Heart left ventricle (tissue), 16 donors: ENCODE measurements around the gene MLLT3. TPM values are rescaled to one million over a fixed set of nuclear protein-coding genes. Genes with fewer than 3 reads are reported as not detected.

Experiments
- ATAC-seq, 4 donors: fragments of 200-7000 bp; cut with Tn5 transposase; one replicate each; pipeline ENCODE4 v1.9.1; 2020 to 2022; ENCODE audit warnings: moderate library complexity in 4 of 4, mild to moderate bottlenecking in 3 of 4, moderate number of reproducible peaks in 1 of 4
- DNase-seq, 5 donors: peaks; one replicate each; pipeline ENCODE4 v3.0.0-alpha.2; 2020
- H3K27ac ChIP-seq, 12 donors: fragments of 200-600 bp; sonication (generic) in 4 of 12; one replicate each; pipeline versions ENCODE4 v1.5.0 to v1.8.0; 2016 to 2022; ENCODE audit warnings: mild to moderate bottlenecking in 2 of 12
- H3K27me3 ChIP-seq, 9 donors: fragments of 200-600 bp; sonication (generic) in 2 of 9; one replicate each; pipeline versions ENCODE4 v1.5.1 to v1.8.0; 2016 to 2022; ENCODE audit warnings: mild to moderate bottlenecking in 3 of 9
- H3K36me3 ChIP-seq, 9 donors: fragments of 200-600 bp; sonication (generic) in 2 of 9; one replicate each; pipeline versions ENCODE4 v1.5.0 to v1.8.0; 2018 to 2022; ENCODE audit warnings: mild to moderate bottlenecking in 2 of 9
- H3K4me1 ChIP-seq, 12 donors: fragments of 200-600 bp; sonication (generic) in 4 of 12; one replicate each; pipeline versions ENCODE4 v1.5.0 to v1.8.0; 2016 to 2022; ENCODE audit warnings: mild to moderate bottlenecking in 3 of 12
- H3K4me3 ChIP-seq, 12 donors: fragments of 200-600 bp; sonication (generic) in 4 of 12; one replicate each; pipeline versions ENCODE4 v1.5.0 to v1.8.0; 2017 to 2022; ENCODE audit warnings: mild to moderate bottlenecking in 9 of 12, moderate library complexity in 4 of 12
- H3K9me3 ChIP-seq, 12 donors: fragments of 200-600 bp; sonication (generic) in 4 of 12; one replicate each; pipeline versions ENCODE4 v1.5.0 to v1.8.0; 2016 to 2022; ENCODE audit warnings: mild to moderate bottlenecking in 1 of 12
- POLR2A ChIP-seq, 2 donors: fragments of 450-650 bp; IDR thresholded peaks; one replicate each; pipeline ENCODE4 v1.6.1; 2017; ENCODE audit warnings: antibody characterized with exemption in 2 of 2, mild to moderate bottlenecking in 2 of 2, moderate library complexity in 2 of 2
- WGBS, 4 donors: extraction: QIAGEN DNeasy Blood & Tissue Kit in 2 of 4; methylation state at CpG; one replicate each; pipeline versions ENCODE4 v1.1.5 to v1.1.7; 2013 to 2018; 5-methylcytosine and 5-hydroxymethylcytosine counted together
- intact Hi-C, 10 donors: fragments of 100-400 bp; cut with DNase I; formaldehyde crosslinking; loops; one replicate each; pipeline versions ENCODE4 v1.11.1 to v1.14.2; 2022
- polyA plus RNA-seq, 2 donors: library from polyadenylated mRNA; stranded (reverse); fragments of 200-250 nt; gene quantifications; one replicate each; pipeline ENCODE4 v1.2.3, GENCODE V29; 2013
- total RNA-seq, 9 donors: library from RNA; depleted of rRNA in 2 of 9; stranded (reverse); fragments of >200 nt in 2 of 9; fragmentation: NEBNext Ultra II Directional in 3 of 9; extraction: Animal tissue kit (Norgen Biotek cat#: 25700) in 3 of 9; gene quantifications; one replicate each; pipeline versions ENCODE4 v1.1.0 to v1.2.4, GENCODE V29; 2016 to 2023
- TF ChIP-seq, protein P1 (sequence below), 12 donors: fragments of 200-600 bp; sonication (generic) in 4 of 12; IDR thresholded peaks; one replicate each; pipeline versions ENCODE4 v1.5.0 to v1.8.0; 2018 to 2022; ENCODE audit warnings: antibody characterized with exemption in 12 of 12, mild to moderate bottlenecking in 5 of 12
- donor health status: ischemic (EF 13 %, LVEDD 7.1; RV severe dilation, severe dysfunction).
- donor health status: healthy with polysubstance abuse.
- donor health status: DM: no; HTN: yes; CAD: no.
- donor health status: DM: no; HTN: no; CAD: no.
- donor health status: ischemic (EF 25% LVEDD 6.9; RV normal size, moderate dysfunction).
- donor health status: ischemic (EF 25% LVEDD 5.7; RV mildly dilated, moderate dysfunction).
- donor health status: healthy.
- donor health status: DM: yes; HTN: yes; CAD: no.
- donor health status: ischemic (EF 35%, LVEDD 5.7; RV mildly dilated, moderate dysfunction).
- donor health status: nonischemic (EF 11% LVEDD 7.7; RV severe dilation, severe dysfunction).
- donor health status: DM: yes; HTN: yes; CAD: no.
- donor health status: PGD.
- donor health status: ischemic (EF 29% LVEDD 5.4; RV normal size, mild dysfunction).
- donor health status: nonischemic (EF 23%, LVEDD 6.1; RV moderate dilation, normal function).

The MLLT3 gene
- total and polyA plus RNA-seq, 11 donors, result 7.5 to 21.0 (median 15.3) TPM

DNA sequence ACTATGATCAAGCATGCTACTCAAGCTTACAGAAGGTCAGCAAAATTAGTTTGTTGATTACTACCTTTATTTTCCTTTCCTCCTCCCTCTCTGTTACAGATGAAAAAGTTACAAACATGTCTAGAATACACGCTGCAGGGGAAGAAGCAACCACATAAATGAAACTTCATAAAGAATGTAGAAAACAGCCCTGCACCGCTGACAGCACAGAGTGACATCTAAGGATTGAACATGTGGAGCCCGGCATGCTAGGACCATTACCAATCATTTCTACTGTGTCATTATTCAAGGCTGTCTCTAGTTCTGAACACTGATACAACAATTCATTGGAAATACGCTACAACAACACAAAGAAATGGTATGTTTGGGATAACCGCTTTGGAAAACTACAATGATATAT is 261.1 kb downstream of the MLLT3 start:
- Histone ChIP-seq H3K36me3 (peaks cover 0 to 37% (median 5%) of the 10 kb centered on the region in 9 donors), H3K9me3 (no peaks in the 10 kb centered on the region), H3K27ac (no peak overlapping the region), H3K4me1 (peaks cover 0 to 12% (median 7%) of the 10 kb centered on the region in 12 donors), H3K4me3 (no peak overlapping the region), H3K27me3 (no peaks in the 10 kb centered on the region)
- TF ChIP-seq POLR2A (IDR thresholded peaks at IDR 0.05), result no peak
- TF ChIP-seq, protein P1, sequence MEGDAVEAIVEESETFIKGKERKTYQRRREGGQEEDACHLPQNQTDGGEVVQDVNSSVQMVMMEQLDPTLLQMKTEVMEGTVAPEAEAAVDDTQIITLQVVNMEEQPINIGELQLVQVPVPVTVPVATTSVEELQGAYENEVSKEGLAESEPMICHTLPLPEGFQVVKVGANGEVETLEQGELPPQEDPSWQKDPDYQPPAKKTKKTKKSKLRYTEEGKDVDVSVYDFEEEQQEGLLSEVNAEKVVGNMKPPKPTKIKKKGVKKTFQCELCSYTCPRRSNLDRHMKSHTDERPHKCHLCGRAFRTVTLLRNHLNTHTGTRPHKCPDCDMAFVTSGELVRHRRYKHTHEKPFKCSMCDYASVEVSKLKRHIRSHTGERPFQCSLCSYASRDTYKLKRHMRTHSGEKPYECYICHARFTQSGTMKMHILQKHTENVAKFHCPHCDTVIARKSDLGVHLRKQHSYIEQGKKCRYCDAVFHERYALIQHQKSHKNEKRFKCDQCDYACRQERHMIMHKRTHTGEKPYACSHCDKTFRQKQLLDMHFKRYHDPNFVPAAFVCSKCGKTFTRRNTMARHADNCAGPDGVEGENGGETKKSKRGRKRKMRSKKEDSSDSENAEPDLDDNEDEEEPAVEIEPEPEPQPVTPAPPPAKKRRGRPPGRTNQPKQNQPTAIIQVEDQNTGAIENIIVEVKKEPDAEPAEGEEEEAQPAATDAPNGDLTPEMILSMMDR (IDR thresholded peaks at IDR 0.05), result no peak
- no peak for ATAC-seq
- 96 to 98% (median 96%) methylated on average over 5 of the region's 5 CpGs for WGBS, 4 donors
- intact Hi-C loops, result loop anchor here in 3 of 10 donors (5.0 to 10.0 kb wide), 4 partner anchors 114 to 751 kb away; no protein-coding TSS in a partner anchor
- DNase-seq, result no peak

DNA sequence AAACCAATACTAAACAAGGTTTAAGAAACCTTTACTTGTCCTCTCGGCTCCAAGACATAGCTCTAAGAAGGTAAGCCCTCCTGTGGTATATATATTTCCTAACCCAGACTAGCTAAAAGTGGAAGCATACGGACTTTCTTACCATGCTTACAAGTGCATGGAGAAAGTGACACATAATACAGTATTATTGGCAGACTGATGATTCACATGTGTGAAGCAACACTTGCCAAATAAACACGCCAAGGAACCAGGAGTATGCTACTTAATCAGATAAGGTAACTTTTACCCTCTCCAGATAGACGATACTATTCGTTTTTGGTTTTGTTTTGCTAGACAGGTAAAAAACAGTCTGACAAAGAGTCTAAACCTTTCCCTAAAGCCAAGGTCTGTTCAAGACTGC is 264.1 kb downstream of the MLLT3 start:
- Histone ChIP-seq H3K9me3 (no peaks in the 10 kb centered on the region), H3K4me1 (peaks cover 0 to 25% (median 14%) of the 10 kb centered on the region in 12 donors), H3K4me3 (no peak overlapping the region), H3K27ac (no peak overlapping the region), H3K27me3 (no peaks in the 10 kb centered on the region), H3K36me3 (peaks cover 0 to 37% (median 5%) of the 10 kb centered on the region in 9 donors)
- WGBS, 4 donors, result 86 to 91% (median 88%) methylated on average over 5 of the region's 5 CpGs
- no peak for DNase-seq
- TF ChIP-seq, protein P1 (IDR thresholded peaks at IDR 0.05), result no peak
- no peak for TF ChIP-seq POLR2A (IDR thresholded peaks at IDR 0.05)
- intact Hi-C loops, result loop anchor here in 9 of 10 donors (5.0 to 10.0 kb wide), 11 partner anchors 73 to 757 kb away; partner anchors contain the start of genes MLLT3 (in 6 of the 9) and FOCAD (in 1 of the 9)
- no peak for ATAC-seq

DNA sequence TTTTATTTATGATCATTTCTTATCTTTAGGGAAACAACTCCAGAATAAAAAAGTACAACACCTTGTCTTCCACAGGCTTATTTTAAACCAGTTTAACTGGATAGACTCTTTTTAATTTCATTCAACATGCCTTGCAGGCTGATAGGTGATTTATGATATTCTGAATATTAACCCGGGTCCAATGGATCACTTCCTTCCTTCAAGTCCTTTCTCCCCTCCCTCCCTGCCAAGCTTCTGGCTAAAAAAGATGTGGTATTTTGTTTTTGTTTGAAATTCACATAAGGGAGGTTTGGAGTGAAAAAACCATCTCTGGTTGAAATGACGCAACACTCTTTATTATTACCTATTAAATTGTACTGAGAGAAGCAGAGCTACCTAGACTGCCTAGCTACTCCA is 265.3 kb downstream of the MLLT3 start:
- intact Hi-C loops, result loop anchor here (2.0 to 10.0 kb wide), 13 partner anchors 72 to 758 kb away; partner anchors contain the start of genes MLLT3 (in 9 of the 10) and FOCAD (in 1 of the 10)
- peak overlapping the region in 3 of 12 donors; percentile 28 to 32 (median 31) for H3K4me3 ChIP-seq

More for the DNA sequence above, 265.3 kb downstream of the MLLT3 start:
- ATAC-seq (no peak), DNase-seq (no peak)
- H3K4me1 ChIP-seq, result peaks cover 0 to 25% (median 14%) of the 10 kb centered on the region in 12 donors
- WGBS, 4 donors, result 63 to 73% (median 66%) methylated on average over 2 of the region's 2 CpGs
- H3K27ac ChIP-seq, result peak overlapping the region in 8 of 12 donors; percentile 20 to 58 (median 48)
- no peaks in the 10 kb centered on the region for H3K27me3 ChIP-seq
- H3K9me3 ChIP-seq, result no peaks in the 10 kb centered on the region
- H3K36me3 ChIP-seq, result peaks cover 0 to 25% (median 5%) of the 10 kb centered on the region in 9 donors
- TF ChIP-seq, protein P1 (IDR thresholded peaks at IDR 0.05), result no peak
- no peak for TF ChIP-seq POLR2A (IDR thresholded peaks at IDR 0.05)
